Measurements from ENCODE around the gene CD81. TPM values are rescaled to one million over a fixed set of nuclear protein-coding genes. Genes with fewer than 3 reads are reported as not detected.

Gene CD81
- total RNA-seq: 184 and 195 TPM in 2 replicates

- peak within 1 kb of the TSS; percentile 77 for H3K27ac ChIP-seq (ENCODE audit: low read depth, low read length)
- H3K79me2 ChIP-seq (ENCODE audit: insufficient read depth, low read length): peaks cover 44% of the 10 kb centered on the region
- H3K9me3 ChIP-seq (ENCODE audit: low read depth, low read length): no peaks in the 10 kb centered on the region
- no peaks in the 10 kb centered on the region for H3K27me3 ChIP-seq (ENCODE audit: insufficient read depth, low read length)
- H3K4me2 ChIP-seq (ENCODE audit: insufficient read depth, low read length): peak within 1 kb of the TSS; percentile 89
- H3K36me3 ChIP-seq (ENCODE audit: insufficient read depth, low read length): peaks cover 3% of the 10 kb centered on the region
- peaks cover 16% of the 10 kb centered on the region for H3K4me1 ChIP-seq (ENCODE audit: insufficient read depth, low read length)
- H2AFZ ChIP-seq (ENCODE audit: low read length): peak within 1 kb of the TSS; percentile 41
- peak within 1 kb of the TSS; percentile 93 for H3K4me3 ChIP-seq (ENCODE audit: insufficient read depth, low read length)
- peak; percentile 94 for DNase-seq (ENCODE audit: insufficient read length, low spot score, missing footprints)
- no peak for TF ChIP-seq CTCF (IDR thresholded peaks at IDR 0.05; ENCODE audit: extremely low read depth, low read depth, low read length)
- H4K20me1 ChIP-seq (ENCODE audit: insufficient read depth, low read length): peaks cover 43% of the 10 kb centered on the region
Observed at GRCh38 chr11:2376751-2377451, at the start of gene CD81. Gene CD81, plus strand, starts transcription at chr11:2377310. Its CDS starts 240 bp downstream, at chr11:2377550.

GRCh38 chr11:2328021-2328420 lies 49.1 kb upstream of the CD81 start:
- no peak for TF ChIP-seq CTCF (IDR thresholded peaks at IDR 0.05; ENCODE audit: extremely low read depth, low read depth, low read length)
- no peaks in the 10 kb centered on the region for H3K36me3 ChIP-seq (ENCODE audit: insufficient read depth, low read length)
- H3K27me3 ChIP-seq (ENCODE audit: insufficient read depth, low read length): no peaks in the 10 kb centered on the region
- no peaks in the 10 kb centered on the region for H4K20me1 ChIP-seq (ENCODE audit: insufficient read depth, low read length)
- no peaks in the 10 kb centered on the region for H3K79me2 ChIP-seq (ENCODE audit: insufficient read depth, low read length)
- DNase-seq (ENCODE audit: insufficient read length, low spot score, missing footprints): no peak
- H3K4me1 ChIP-seq (ENCODE audit: insufficient read depth, low read length): no peaks in the 10 kb centered on the region
- no peak overlapping the region for H3K27ac ChIP-seq (ENCODE audit: low read depth, low read length)
- H3K4me2 ChIP-seq (ENCODE audit: insufficient read depth, low read length): no peak overlapping the region
- no peak overlapping the region for H3K4me3 ChIP-seq (ENCODE audit: insufficient read depth, low read length)
- peaks cover 2% of the 10 kb centered on the region for H3K9me3 ChIP-seq (ENCODE audit: low read depth, low read length)
- H2AFZ ChIP-seq (ENCODE audit: low read length): no peak overlapping the region

- no peak for TF ChIP-seq CTCF (IDR thresholded peaks at IDR 0.05; ENCODE audit: extremely low read depth, low read depth, low read length)
- Histone ChIP-seq H3K4me3 (ENCODE audit: insufficient read depth, low read length) (no peak overlapping the region), H2AFZ (ENCODE audit: low read length) (no peak overlapping the region), H3K27me3 (ENCODE audit: insufficient read depth, low read length) (no peaks in the 10 kb centered on the region), H3K9me3 (ENCODE audit: low read depth, low read length) (peaks cover 2% of the 10 kb centered on the region), H3K4me1 (ENCODE audit: insufficient read depth, low read length) (no peaks in the 10 kb centered on the region), H3K79me2 (ENCODE audit: insufficient read depth, low read length) (no peaks in the 10 kb centered on the region), H4K20me1 (ENCODE audit: insufficient read depth, low read length) (no peaks in the 10 kb centered on the region), H3K4me2 (ENCODE audit: insufficient read depth, low read length) (no peak overlapping the region), H3K27ac (ENCODE audit: low read depth, low read length) (no peak overlapping the region), H3K36me3 (ENCODE audit: insufficient read depth, low read length) (no peaks in the 10 kb centered on the region)
- no peak for DNase-seq (ENCODE audit: insufficient read length, low spot score, missing footprints)
Observed at GRCh38 chr11:2328656-2329354, 48.3 kb upstream of the CD81 start.

- no peaks in the 10 kb centered on the region for H3K27me3 ChIP-seq (ENCODE audit: insufficient read depth, low read length)
- peaks cover 2% of the 10 kb centered on the region for H3K9me3 ChIP-seq (ENCODE audit: low read depth, low read length)
- no peaks in the 10 kb centered on the region for H3K4me1 ChIP-seq (ENCODE audit: insufficient read depth, low read length)
- H3K79me2 ChIP-seq (ENCODE audit: insufficient read depth, low read length): no peaks in the 10 kb centered on the region
- DNase-seq (ENCODE audit: insufficient read length, low spot score, missing footprints): no peak
- H3K4me3 ChIP-seq (ENCODE audit: insufficient read depth, low read length): no peak overlapping the region
- no peaks in the 10 kb centered on the region for H4K20me1 ChIP-seq (ENCODE audit: insufficient read depth, low read length)
- no peaks in the 10 kb centered on the region for H3K36me3 ChIP-seq (ENCODE audit: insufficient read depth, low read length)
- no peak for TF ChIP-seq CTCF (IDR thresholded peaks at IDR 0.05; ENCODE audit: extremely low read depth, low read depth, low read length)
- H3K27ac ChIP-seq (ENCODE audit: low read depth, low read length): no peak overlapping the region
- H2AFZ ChIP-seq (ENCODE audit: low read length): no peak overlapping the region
- no peak overlapping the region for H3K4me2 ChIP-seq (ENCODE audit: insufficient read depth, low read length)
Observed at GRCh38 chr11:2329551-2329950, 47.6 kb upstream of the CD81 start.
